ENCODE data around the gene FCRL5.
A peak's percentile ranks its signal among the peaks of the same experiment; 100 is the strongest.

FCRL5 gene

GRCh38 chr1:157515709-157516108, 36.6 kb downstream of the FCRL5 start:
- no peak for DNase-seq
- ChIA-PET POLR2A (no interaction called here), CTCF (no interaction called here)
- Histone ChIP-seq H3K4me1 (ENCODE audit: control extremely low read depth in 1 of 4, control insufficient read depth in 4 of 4, insufficient read depth in 4 of 4, low read length in 3 of 4) (peaks cover 10 to 22% (median 15%) of the 10 kb centered on the region in 4 experiments), H3K9me3 (ENCODE audit: control extremely low read depth in 1 of 5, control insufficient read depth in 4 of 5, insufficient read depth in 2 of 5, low read depth in 1 of 5, low read length in 4 of 5) (no peaks in the 10 kb centered on the region), H3K4me3 (ENCODE audit: control insufficient read depth in 1 of 7, extremely low read depth in 1 of 7, insufficient read depth in 4 of 7, low read depth in 2 of 7, low read length in 6 of 7) (no peak overlapping the region), H3K27me3 (replicated peaks in 2 of 5; ENCODE audit: control insufficient read depth in 4 of 5, insufficient read depth in 5 of 5, low read length in 4 of 5) (peaks cover 0 to 9% (median 0%) of the 10 kb centered on the region in 5 experiments), H3K36me3 (ENCODE audit: control insufficient read depth in 4 of 4, insufficient read depth in 4 of 4, low read length in 3 of 4) (no peaks in the 10 kb centered on the region), H3K27ac (ENCODE audit: insufficient read depth in 1 of 2, low read depth in 1 of 2, low read length in 2 of 2, poor library complexity in 1 of 2, severe bottlenecking in 2 of 2) (no peak overlapping the region)
- WGBS (ENCODE audit: insufficient coverage): 96% methylated on average over 7 of the region's 7 CpGs

GRCh38 chr1:157515141-157515540, 37.2 kb downstream of the FCRL5 start:
- CTCF ChIA-PET: no interaction called here
- 96% methylated on average over 3 of the region's 3 CpGs for WGBS (ENCODE audit: insufficient coverage)

GRCh38 chr1:157512036-157512969, 40.0 kb downstream of the FCRL5 start:
- no peaks in the 10 kb centered on the region for H3K9me3 ChIP-seq (ENCODE audit: control extremely low read depth in 1 of 5, control insufficient read depth in 4 of 5, insufficient read depth in 2 of 5, low read depth in 1 of 5, low read length in 4 of 5)
- DNase-seq: peak; percentile 23 to 72 (median 62)
- H3K27ac ChIP-seq (ENCODE audit: insufficient read depth in 1 of 2, low read depth in 1 of 2, low read length in 2 of 2, poor library complexity in 1 of 2, severe bottlenecking in 2 of 2): no peak overlapping the region
- WGBS (ENCODE audit: insufficient coverage): 67% methylated on average over 3 of the region's 3 CpGs
- ChIA-PET POLR2A (no interaction called here), CTCF (interaction anchor here (1.0 to 1.2 kb wide), 4 partner anchors 16 to 341 kb away, joined by 3 to 4 read pairs (median 3); no protein-coding TSS in a partner anchor)
- H3K36me3 ChIP-seq (ENCODE audit: control insufficient read depth in 4 of 4, insufficient read depth in 4 of 4, low read length in 3 of 4): no peaks in the 10 kb centered on the region
- H3K4me1 ChIP-seq (ENCODE audit: control extremely low read depth in 1 of 4, control insufficient read depth in 4 of 4, insufficient read depth in 4 of 4, low read length in 3 of 4): peaks cover 10 to 22% (median 15%) of the 10 kb centered on the region in 4 experiments
- H3K27me3 ChIP-seq (replicated peaks in 2 of 5; ENCODE audit: control insufficient read depth in 4 of 5, insufficient read depth in 5 of 5, low read length in 4 of 5): peaks cover 0 to 8% (median 0%) of the 10 kb centered on the region in 5 experiments
- peak overlapping the region in 2 of 7 experiments; percentile 28 to 29 for H3K4me3 ChIP-seq (ENCODE audit: control insufficient read depth in 1 of 7, extremely low read depth in 1 of 7, insufficient read depth in 4 of 7, low read depth in 2 of 7, low read length in 6 of 7)

More at GRCh38 chr1:157515141-157515540, 37.2 kb downstream of the FCRL5 start:
- Histone ChIP-seq H3K36me3 (ENCODE audit: control insufficient read depth in 4 of 4, insufficient read depth in 4 of 4, low read length in 3 of 4) (no peaks in the 10 kb centered on the region), H3K27ac (ENCODE audit: insufficient read depth in 1 of 2, low read depth in 1 of 2, low read length in 2 of 2, poor library complexity in 1 of 2, severe bottlenecking in 2 of 2) (no peak overlapping the region), H3K4me3 (ENCODE audit: control insufficient read depth in 1 of 7, extremely low read depth in 1 of 7, insufficient read depth in 4 of 7, low read depth in 2 of 7, low read length in 6 of 7) (no peak overlapping the region), H3K4me1 (ENCODE audit: control extremely low read depth in 1 of 4, control insufficient read depth in 4 of 4, insufficient read depth in 4 of 4, low read length in 3 of 4) (peaks cover 10 to 22% (median 15%) of the 10 kb centered on the region in 4 experiments), H3K9me3 (ENCODE audit: control extremely low read depth in 1 of 5, control insufficient read depth in 4 of 5, insufficient read depth in 2 of 5, low read depth in 1 of 5, low read length in 4 of 5) (no peaks in the 10 kb centered on the region), H3K27me3 (replicated peaks in 2 of 5; ENCODE audit: control insufficient read depth in 4 of 5, insufficient read depth in 5 of 5, low read length in 4 of 5) (peaks cover 0 to 8% (median 0%) of the 10 kb centered on the region in 5 experiments)
- DNase-seq: no peak
- POLR2A ChIA-PET: no interaction called here

GRCh38 chr1:157509546-157510232, 42.6 kb downstream of the FCRL5 start:
- peaks cover 10 to 22% (median 15%) of the 10 kb centered on the region in 4 experiments for H3K4me1 ChIP-seq (ENCODE audit: control extremely low read depth in 1 of 4, control insufficient read depth in 4 of 4, insufficient read depth in 4 of 4, low read length in 3 of 4)
- 98% methylated on average over 6 of the region's 9 CpGs for WGBS (ENCODE audit: insufficient coverage)
- no peak overlapping the region for H3K27ac ChIP-seq (ENCODE audit: insufficient read depth in 1 of 2, low read depth in 1 of 2, low read length in 2 of 2, poor library complexity in 1 of 2, severe bottlenecking in 2 of 2)
- ChIA-PET POLR2A (no interaction called here), CTCF (interaction anchor here (1.3 to 3.2 kb wide), 2 partner anchors 13 to 198 kb away, joined by 3 to 14 read pairs; no protein-coding TSS in a partner anchor)
- peaks cover 0 to 8% (median 0%) of the 10 kb centered on the region in 5 experiments for H3K27me3 ChIP-seq (replicated peaks in 2 of 5; ENCODE audit: control insufficient read depth in 4 of 5, insufficient read depth in 5 of 5, low read length in 4 of 5)
- no peaks in the 10 kb centered on the region for H3K9me3 ChIP-seq (ENCODE audit: control extremely low read depth in 1 of 5, control insufficient read depth in 4 of 5, insufficient read depth in 2 of 5, low read depth in 1 of 5, low read length in 4 of 5)
- no peaks in the 10 kb centered on the region for H3K36me3 ChIP-seq (ENCODE audit: control insufficient read depth in 4 of 4, insufficient read depth in 4 of 4, low read length in 3 of 4)
- DNase-seq: no peak
- H3K4me3 ChIP-seq (ENCODE audit: control insufficient read depth in 1 of 7, extremely low read depth in 1 of 7, insufficient read depth in 4 of 7, low read depth in 2 of 7, low read length in 6 of 7): no peak overlapping the region

- no peaks in the 10 kb centered on the region for H3K36me3 ChIP-seq (ENCODE audit: control insufficient read depth in 4 of 4, insufficient read depth in 4 of 4, low read length in 3 of 4)
- no peak overlapping the region for H3K27ac ChIP-seq (ENCODE audit: insufficient read depth in 1 of 2, low read depth in 1 of 2, low read length in 2 of 2, poor library complexity in 1 of 2, severe bottlenecking in 2 of 2)
- no peaks in the 10 kb centered on the region for H3K4me1 ChIP-seq (ENCODE audit: control extremely low read depth in 1 of 4, control insufficient read depth in 4 of 4, insufficient read depth in 4 of 4, low read length in 3 of 4)
- POLR2A ChIA-PET: interaction anchor here (0.7 kb wide), 1 partner anchor 1254 kb away, joined by 3 read pairs; no protein-coding TSS in a partner anchor
- H3K4me3 ChIP-seq (ENCODE audit: control insufficient read depth in 1 of 7, extremely low read depth in 1 of 7, insufficient read depth in 4 of 7, low read depth in 2 of 7, low read length in 6 of 7): no peak overlapping the region
- peak; percentile 66 to 82 (median 78) for DNase-seq
- WGBS (ENCODE audit: insufficient coverage): 59% methylated on average over 10 of the region's 13 CpGs
- CTCF ChIA-PET: interaction anchor here (0.6 to 2.3 kb wide), 18 partner anchors 10 to 616 kb away, joined by 3 to 14 read pairs (median 4); no protein-coding TSS in a partner anchor
- H3K9me3 ChIP-seq (ENCODE audit: control extremely low read depth in 1 of 5, control insufficient read depth in 4 of 5, insufficient read depth in 2 of 5, low read depth in 1 of 5, low read length in 4 of 5): no peaks in the 10 kb centered on the region
- H3K27me3 ChIP-seq (replicated peaks in 2 of 5; ENCODE audit: control insufficient read depth in 4 of 5, insufficient read depth in 5 of 5, low read length in 4 of 5): no peaks in the 10 kb centered on the region
These were observed 46.6 kb downstream of the FCRL5 start for GRCh38 chr1:157505481-157506272.

GRCh38 chr1:157504646-157505045, 47.7 kb downstream of the FCRL5 start:
- H3K9me3 ChIP-seq (ENCODE audit: control extremely low read depth in 1 of 5, control insufficient read depth in 4 of 5, insufficient read depth in 2 of 5, low read depth in 1 of 5, low read length in 4 of 5): no peaks in the 10 kb centered on the region
- no peak for DNase-seq
- H3K4me1 ChIP-seq (ENCODE audit: control extremely low read depth in 1 of 4, control insufficient read depth in 4 of 4, insufficient read depth in 4 of 4, low read length in 3 of 4): no peaks in the 10 kb centered on the region
- no peaks in the 10 kb centered on the region for H3K27me3 ChIP-seq (replicated peaks in 2 of 5; ENCODE audit: control insufficient read depth in 4 of 5, insufficient read depth in 5 of 5, low read length in 4 of 5)
- H3K36me3 ChIP-seq (ENCODE audit: control insufficient read depth in 4 of 4, insufficient read depth in 4 of 4, low read length in 3 of 4): no peaks in the 10 kb centered on the region
- H3K27ac ChIP-seq (ENCODE audit: insufficient read depth in 1 of 2, low read depth in 1 of 2, low read length in 2 of 2, poor library complexity in 1 of 2, severe bottlenecking in 2 of 2): no peak overlapping the region
- ChIA-PET POLR2A (no interaction called here), CTCF (interaction anchor here (0.8 to 2.3 kb wide), 7 partner anchors 9 to 414 kb away, joined by 3 to 14 read pairs (median 8); no protein-coding TSS in a partner anchor)
- 100% methylated on average over 4 of the region's 6 CpGs for WGBS (ENCODE audit: insufficient coverage)
- H3K4me3 ChIP-seq (ENCODE audit: control insufficient read depth in 1 of 7, extremely low read depth in 1 of 7, insufficient read depth in 4 of 7, low read depth in 2 of 7, low read length in 6 of 7): no peak overlapping the region

Measured in common myeloid progenitor, CD34-positive (primary cell).